H9 (cell line): ENCODE results near the gene DDX19B. TPM values are rescaled to one million over a fixed set of nuclear protein-coding genes. Genes with fewer than 3 reads are reported as not detected.

ENCODE experiments used
- DNase-seq: peaks from one replicate; pipeline ENCODE4 v3.0.0-alpha.2; 2017
- H2AFZ ChIP-seq: one replicate; pipeline ENCODE4 v1.6.1; 2013; ENCODE audit warnings: mild to moderate bottlenecking, low read length, control low read depth, moderate library complexity
- H2AK5ac ChIP-seq: 2 replicates; pipeline ENCODE4 v1.6.1; 2013; ENCODE audit warnings: low read length, control low read depth, mixed read lengths; ENCODE audit not compliant: insufficient read length
- H2BK120ac ChIP-seq: one replicate; pipeline ENCODE4 v1.6.1; 2013; ENCODE audit warnings: low read depth, mild to moderate bottlenecking, low read length, control low read depth, inconsistent platforms; ENCODE audit not compliant: poor library complexity, severe bottlenecking
- H2BK12ac ChIP-seq: 2 replicates; pipeline ENCODE4 v1.6.1; 2013; ENCODE audit warnings: low read length, control low read depth, mixed read lengths, low read depth; ENCODE audit not compliant: insufficient read length
- H2BK15ac ChIP-seq: 2 replicates; pipeline ENCODE4 v1.6.1; 2013; ENCODE audit warnings: low read depth, low read length, control low read depth
- H2BK20ac ChIP-seq: one replicate; pipeline ENCODE4 v1.6.1; 2013; ENCODE audit warnings: low read depth, mild to moderate bottlenecking, low read length, control low read depth, inconsistent platforms; ENCODE audit not compliant: poor library complexity, severe bottlenecking
- H2BK5ac ChIP-seq: 2 replicates; pipeline ENCODE4 v1.6.1; 2013; ENCODE audit warnings: low read length, control low read depth, mixed read lengths; ENCODE audit not compliant: insufficient read length
- H3K14ac ChIP-seq: 2 replicates; pipeline ENCODE4 v1.6.1; 2013; ENCODE audit warnings: low read length, control low read depth; ENCODE audit not compliant: insufficient read depth
- H3K18ac ChIP-seq: 2 replicates; pipeline ENCODE4 v1.6.1; 2013; ENCODE audit warnings: low read depth, mild to moderate bottlenecking, mixed read lengths, low read length, control low read depth; ENCODE audit not compliant: insufficient read length
- H3K23ac ChIP-seq: 2 replicates; pipeline ENCODE4 v1.6.1; 2013; ENCODE audit warnings: low read length, control low read depth, mixed read lengths, low read depth; ENCODE audit not compliant: insufficient read length
- H3K23me2 ChIP-seq: 2 replicates; pipeline ENCODE4 v1.6.1; 2013; ENCODE audit warnings: low read depth, mild to moderate bottlenecking, mixed read lengths, low read length, control low read depth; ENCODE audit not compliant: insufficient read length, poor library complexity, severe bottlenecking
- H3K27ac ChIP-seq: 2 replicates; pipeline ENCODE4 v1.5.1; 2013; ENCODE audit warnings: low read length, control low read depth, mixed read lengths, low read depth; ENCODE audit not compliant: insufficient read length
- H3K27me3 ChIP-seq: 2 replicates; pipeline ENCODE4 v1.6.1; 2013; ENCODE audit warnings: low read length, control low read depth, inconsistent platforms; ENCODE audit not compliant: insufficient read depth
- H3K4ac ChIP-seq: 2 replicates; pipeline ENCODE4 v1.6.1; 2013; ENCODE audit warnings: low read depth, mild to moderate bottlenecking, control low read depth, inconsistent platforms, low read length, moderate library complexity
- H3K4me1 ChIP-seq: 2 replicates; pipeline ENCODE4 v1.6.1; 2013; ENCODE audit warnings: low read length, control low read depth, inconsistent platforms; ENCODE audit not compliant: insufficient read depth
- H3K4me2 ChIP-seq: 2 replicates; pipeline ENCODE4 v1.6.1; 2013; ENCODE audit warnings: low read length, control low read depth, mixed read lengths; ENCODE audit not compliant: insufficient read length, insufficient read depth
- H3K56ac ChIP-seq: 2 replicates; pipeline ENCODE4 v1.6.1; 2013; ENCODE audit warnings: low read depth, mild to moderate bottlenecking, mixed read lengths, low read length, control low read depth; ENCODE audit not compliant: insufficient read length
- H3K79me1 ChIP-seq: 2 replicates; pipeline ENCODE4 v1.6.1; 2013; ENCODE audit warnings: low read depth, mild to moderate bottlenecking, moderate library complexity, low read length, control low read depth, inconsistent platforms; ENCODE audit not compliant: insufficient read depth, poor library complexity, severe bottlenecking
- H3K79me2 ChIP-seq: 2 replicates; pipeline ENCODE4 v1.6.1; 2013; ENCODE audit warnings: low read length, control low read depth, inconsistent platforms; ENCODE audit not compliant: insufficient read depth
- H3K9ac ChIP-seq: 2 replicates; pipeline ENCODE4 v1.6.1; 2013; ENCODE audit warnings: low read length, control low read depth, mixed read lengths; ENCODE audit not compliant: insufficient read length; ENCODE audit errors: extremely low read depth
- H3K9me3 ChIP-seq: one replicate; pipeline ENCODE4 v1.6.1; 2013; ENCODE audit warnings: low read depth, low read length, inconsistent platforms; ENCODE audit not compliant: control insufficient read depth
- H3T11ph ChIP-seq: one replicate; pipeline ENCODE4 v1.6.1; 2013; ENCODE audit warnings: mild to moderate bottlenecking, low read length, control low read depth, inconsistent platforms
- H4K20me1 ChIP-seq: one replicate; pipeline ENCODE4 v1.6.1; 2013; ENCODE audit not compliant: control insufficient read depth, insufficient read length, insufficient read depth
- H4K5ac ChIP-seq: 2 replicates; pipeline ENCODE4 v1.6.1; 2013; ENCODE audit warnings: low read depth, mild to moderate bottlenecking, mixed read lengths, low read length, control low read depth; ENCODE audit not compliant: insufficient read length
- H4K8ac ChIP-seq: replicated peaks from 2 replicates; pipeline ENCODE4 v1.6.1; 2013; ENCODE audit warnings: low read length, control low read depth, mixed read lengths, low read depth; ENCODE audit not compliant: insufficient read length
- H4K91ac ChIP-seq: 2 replicates; pipeline ENCODE4 v1.6.1; 2013; ENCODE audit warnings: low read depth, mild to moderate bottlenecking, moderate library complexity, mixed read lengths, low read length, control low read depth; ENCODE audit not compliant: insufficient read length
- H3K27ac Mint-ChIP-seq, 3 experiments: 2 replicates in 2 of 3; 3 replicates in 1 of 3; pipeline ENCODE4 v1.8.0; 2020 to 2021; ENCODE audit warnings: mixed read lengths in 3 of 3, mild to moderate bottlenecking in 1 of 3, moderate library complexity in 1 of 3
- H3K27me3 Mint-ChIP-seq: 2 replicates; pipeline ENCODE4 v1.8.0; 2021; ENCODE audit warnings: low read depth, mild to moderate bottlenecking, moderate library complexity, mixed read lengths
- H3K36me3 Mint-ChIP-seq, 3 experiments: 2 replicates in 2 of 3; 3 replicates in 1 of 3; pipeline ENCODE4 v1.8.0; 2020 to 2021; ENCODE audit warnings: low read depth in 3 of 3, mixed read lengths in 3 of 3; ENCODE audit not compliant: insufficient read depth in 1 of 3
- H3K4me1 Mint-ChIP-seq, 2 experiments: 2 replicates each; pipeline ENCODE4 v1.8.0; 2020; ENCODE audit warnings: mixed read lengths in 2 of 2
- H3K4me3 Mint-ChIP-seq, 2 experiments: 2 replicates in 1 of 2; 3 replicates in 1 of 2; pipeline ENCODE4 v1.8.0; 2020 to 2021; ENCODE audit warnings: mild to moderate bottlenecking in 2 of 2, mixed read lengths in 2 of 2, moderate library complexity in 1 of 2
- H3K9me3 Mint-ChIP-seq, 2 experiments: 2 replicates in 1 of 2; 3 replicates in 1 of 2; pipeline ENCODE4 v1.8.0; 2020; ENCODE audit warnings: mild to moderate bottlenecking in 2 of 2, mixed read lengths in 2 of 2, moderate library complexity in 1 of 2
- WGBS: extraction: QIAGEN DNeasy Blood & Tissue Kit; methylation state at CpG from one replicate; pipeline ENCODE4 v1.1.7; 2013; ENCODE audit warnings: missing lambda C conversion rate, low lambda C conversion rate, mixed read lengths; ENCODE audit not compliant: insufficient read length; ENCODE audit errors: extremely low coverage; 5-methylcytosine and 5-hydroxymethylcytosine counted together
- total RNA-seq: library from RNA; stranded (reverse); gene quantifications from 2 replicates; pipeline ENCODE4 v1.2.1, GENCODE V29; 2021
- TF ChIP-seq, protein P1 (sequence below): fragments of 200-600 bp; sonication (generic); conservative IDR thresholded peaks from 3 replicates; pipeline ENCODE4 v1.8.0; 2021; ENCODE audit warnings: antibody characterized with exemption, mild to moderate bottlenecking

The DDX19B gene
- total RNA-seq, 1 experiment from 2014 or later: 47.3 TPM

DNA sequence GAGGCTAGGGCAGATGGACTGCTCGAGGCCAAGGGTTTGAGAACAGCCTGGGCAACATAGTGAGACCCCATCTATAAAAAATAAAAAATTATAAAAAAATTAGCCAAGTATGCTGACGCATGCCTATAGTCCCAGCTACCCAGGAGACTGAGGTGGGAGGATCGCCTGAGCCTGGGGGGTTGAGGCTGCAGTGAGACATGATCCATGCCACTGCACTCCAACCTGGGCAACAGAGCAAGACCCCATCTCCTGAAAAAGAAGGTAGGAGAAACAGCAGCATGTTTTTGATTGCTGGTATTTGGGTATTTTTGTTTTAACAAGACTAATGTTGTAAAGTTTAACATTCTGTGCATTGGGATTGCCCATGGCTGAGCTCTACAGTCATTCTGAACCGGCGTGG lies 38.8 kb downstream of the DDX19B start:
- H3K27ac ChIP-seq: no peak overlapping the region
- H3K18ac ChIP-seq: no peak overlapping the region
- Mint-ChIP-seq H3K9me3 (no peaks in the 10 kb centered on the region), H3K27me3 (no peaks in the 10 kb centered on the region), H3K4me3 (no peak overlapping the region), H3K36me3 (peaks cover 10 to 39% (median 27%) of the 10 kb centered on the region in 3 experiments; a peak in 6 of 7 replicates), H3K27ac (no peak overlapping the region), H3K4me1 (peaks cover 16 to 22% of the 10 kb centered on the region in 2 experiments)
- H2BK120ac ChIP-seq: no peak overlapping the region
- H3K14ac ChIP-seq: no peak overlapping the region
- no peaks in the 10 kb centered on the region for H3K79me2 ChIP-seq
- no CpG with 5 or more reads among the region's 5 CpGs for WGBS
- H3T11ph ChIP-seq: no peak overlapping the region
- H2BK15ac ChIP-seq: no peak overlapping the region
- H3K27me3 ChIP-seq: no peaks in the 10 kb centered on the region
- H2BK20ac ChIP-seq: no peak overlapping the region
- no peak overlapping the region for H3K23ac ChIP-seq
- no peak overlapping the region for H2AK5ac ChIP-seq
- H2BK12ac ChIP-seq: no peak overlapping the region
- H3K9ac ChIP-seq: no peak overlapping the region
- no peak overlapping the region for H4K5ac ChIP-seq
- H4K91ac ChIP-seq: no peak overlapping the region
- H3K4ac ChIP-seq: no peak overlapping the region
- no peaks in the 10 kb centered on the region for H4K20me1 ChIP-seq
- H3K4me2 ChIP-seq: no peak overlapping the region
- H2BK5ac ChIP-seq: no peak overlapping the region
- H3K9me3 ChIP-seq: no peaks in the 10 kb centered on the region
- no peak for DNase-seq
- TF ChIP-seq, protein P1, sequence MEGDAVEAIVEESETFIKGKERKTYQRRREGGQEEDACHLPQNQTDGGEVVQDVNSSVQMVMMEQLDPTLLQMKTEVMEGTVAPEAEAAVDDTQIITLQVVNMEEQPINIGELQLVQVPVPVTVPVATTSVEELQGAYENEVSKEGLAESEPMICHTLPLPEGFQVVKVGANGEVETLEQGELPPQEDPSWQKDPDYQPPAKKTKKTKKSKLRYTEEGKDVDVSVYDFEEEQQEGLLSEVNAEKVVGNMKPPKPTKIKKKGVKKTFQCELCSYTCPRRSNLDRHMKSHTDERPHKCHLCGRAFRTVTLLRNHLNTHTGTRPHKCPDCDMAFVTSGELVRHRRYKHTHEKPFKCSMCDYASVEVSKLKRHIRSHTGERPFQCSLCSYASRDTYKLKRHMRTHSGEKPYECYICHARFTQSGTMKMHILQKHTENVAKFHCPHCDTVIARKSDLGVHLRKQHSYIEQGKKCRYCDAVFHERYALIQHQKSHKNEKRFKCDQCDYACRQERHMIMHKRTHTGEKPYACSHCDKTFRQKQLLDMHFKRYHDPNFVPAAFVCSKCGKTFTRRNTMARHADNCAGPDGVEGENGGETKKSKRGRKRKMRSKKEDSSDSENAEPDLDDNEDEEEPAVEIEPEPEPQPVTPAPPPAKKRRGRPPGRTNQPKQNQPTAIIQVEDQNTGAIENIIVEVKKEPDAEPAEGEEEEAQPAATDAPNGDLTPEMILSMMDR: no peak
- H4K8ac ChIP-seq: no peak overlapping the region
- H3K79me1 ChIP-seq: no peaks in the 10 kb centered on the region
- no peaks in the 10 kb centered on the region for H3K4me1 ChIP-seq
- no peak overlapping the region for H3K56ac ChIP-seq
- H2AFZ ChIP-seq: no peak overlapping the region
- H3K23me2 ChIP-seq: no peaks in the 10 kb centered on the region
